ENCODE measurements around the gene C12orf75.
"Not testable (repeated sequence)": the region's sequence is repeated elsewhere in the genome, so short reads cannot be mapped to it uniquely, and the experiment has no call there.

C12orf75 gene

GRCh38 chr12:105310476-105311085 is 19.9 kb upstream of the C12orf75 start:
- DNase-seq = not testable (repeated sequence)

GRCh38 chr12:105311936-105312335 is 18.6 kb upstream of the C12orf75 start:
- DNase-seq = not testable (repeated sequence)

GRCh38 chr12:105313755-105314154 is 16.7 kb upstream of the C12orf75 start:
- DNase-seq = not testable (repeated sequence)

GRCh38 chr12:105315130-105315529 is 15.4 kb upstream of the C12orf75 start:
- no peak for DNase-seq

GRCh38 chr12:105315726-105316125 is 14.8 kb upstream of the C12orf75 start:
- no peak for DNase-seq

- no peak for DNase-seq
Measured at GRCh38 chr12:105316931-105317852, 13.3 kb upstream of the C12orf75 start.

- DNase-seq = no peak
Measured at GRCh38 chr12:105317942-105318621, 12.4 kb upstream of the C12orf75 start.

- no peak for DNase-seq
Measured at GRCh38 chr12:105318651-105319483, 11.6 kb upstream of the C12orf75 start.

GRCh38 chr12:105319691-105320209 is 10.7 kb upstream of the C12orf75 start:
- DNase-seq = no peak

GRCh38 chr12:105321125-105321524 is 9.4 kb upstream of the C12orf75 start:
- no peak for DNase-seq

GRCh38 chr12:105322070-105322469 is 8.4 kb upstream of the C12orf75 start:
- DNase-seq = no peak

GRCh38 chr12:105324704-105325103 is 5.8 kb upstream of the C12orf75 start:
- DNase-seq = no peak

GRCh38 chr12:105325117-105325516 is 5.4 kb upstream of the C12orf75 start:
- no peak for DNase-seq

GRCh38 chr12:105329926-105330282 is 587 bp upstream of the C12orf75 start:
- no peak for DNase-seq

GRCh38 chr12:105330931-105331804 is 677 bp downstream of the C12orf75 start:
- no peak for DNase-seq

GRCh38 chr12:105331805-105332251 is 1.3 kb downstream of the C12orf75 start:
- DNase-seq = no peak

GRCh38 chr12:105332286-105332685 is 1.8 kb downstream of the C12orf75 start:
- not testable (repeated sequence) for DNase-seq

- no peak for DNase-seq
Measured at GRCh38 chr12:105332925-105333324, 2.4 kb downstream of the C12orf75 start.

GRCh38 chr12:105334001-105334400 is 3.5 kb downstream of the C12orf75 start:
- DNase-seq = no peak

- no peak for DNase-seq
Measured at GRCh38 chr12:105334582-105334981, 4.1 kb downstream of the C12orf75 start.

GRCh38 chr12:105335856-105336255 is 5.4 kb downstream of the C12orf75 start:
- no peak for DNase-seq
